GM21447 (cell line): ENCODE measurements around the gene GPATCH1.
"Not testable (repeated sequence)": the region's sequence is repeated elsewhere in the genome, so short reads cannot be mapped to it uniquely, and the experiment has no call there.

Experiments
- ATAC-seq: cut with Tn5 transposase; IDR thresholded peaks from one replicate; pipeline ENCODE4 v1.9.1; 2021; ENCODE audit not compliant: unreplicated experiment

Gene GPATCH1

DNA sequence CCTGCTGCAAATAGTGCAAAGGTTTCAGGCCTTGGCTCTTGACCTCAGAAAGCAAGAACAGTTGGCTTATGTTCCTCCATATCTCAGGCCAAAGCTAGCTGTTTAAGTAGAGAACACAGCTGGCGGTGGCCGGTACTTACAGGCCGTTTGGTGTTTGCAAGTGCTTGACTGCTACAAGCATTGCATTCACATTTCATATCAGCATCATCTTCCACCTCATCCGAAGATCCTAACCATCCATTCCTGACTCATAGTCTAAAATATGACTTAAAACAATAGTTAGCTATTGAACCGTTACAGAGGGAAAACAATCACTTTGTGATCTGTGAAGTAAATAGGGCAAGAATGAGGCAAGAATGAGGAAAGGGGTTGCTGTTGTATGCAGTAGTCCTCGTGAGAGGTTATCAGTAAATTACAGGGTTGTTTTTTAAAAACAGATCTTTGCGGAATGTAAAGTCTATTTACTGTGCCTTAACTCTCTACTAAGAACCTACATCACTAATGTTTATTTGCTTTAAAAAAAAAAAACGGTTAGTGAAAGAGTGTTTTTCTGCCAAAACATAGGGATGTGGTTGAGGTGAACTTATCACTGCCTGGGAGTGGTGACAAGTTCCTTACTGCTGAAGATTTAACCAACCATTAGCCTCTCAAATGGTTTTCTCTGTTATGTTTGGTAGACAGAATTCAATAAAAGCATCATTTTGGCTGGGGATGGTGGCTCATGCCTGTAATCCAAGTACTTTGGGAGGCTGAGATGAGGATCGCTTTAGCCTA, 29.3 kb downstream of the GPATCH1 start:
- ATAC-seq, result no peak

DNA sequence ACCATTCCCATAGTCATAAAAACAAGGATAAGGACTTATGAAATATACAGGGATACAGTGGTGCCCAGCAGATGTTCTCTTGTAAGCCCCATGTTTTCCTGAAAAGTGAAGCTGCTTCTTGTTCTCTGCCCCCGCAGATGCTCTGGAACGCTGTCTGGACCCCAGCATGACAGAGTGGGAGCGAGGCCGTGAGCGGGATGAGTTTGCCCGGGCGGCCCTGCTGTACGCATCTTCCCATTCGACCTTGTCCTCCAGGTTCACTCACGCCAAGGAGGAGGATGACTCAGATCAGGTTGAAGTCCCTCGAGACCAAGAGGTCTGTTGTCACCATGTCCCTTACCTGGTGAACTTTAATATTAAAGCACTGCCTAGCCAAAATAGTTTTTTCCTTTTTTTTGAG, 30.6 kb downstream of the GPATCH1 start:
- ATAC-seq, result no peak

- no peak for ATAC-seq
Measured at GRCh38 chr19:33114312-33114711, 33.3 kb downstream of the GPATCH1 start.

GRCh38 chr19:33117501-33117900, 36.5 kb downstream of the GPATCH1 start:
- ATAC-seq, result no peak

DNA sequence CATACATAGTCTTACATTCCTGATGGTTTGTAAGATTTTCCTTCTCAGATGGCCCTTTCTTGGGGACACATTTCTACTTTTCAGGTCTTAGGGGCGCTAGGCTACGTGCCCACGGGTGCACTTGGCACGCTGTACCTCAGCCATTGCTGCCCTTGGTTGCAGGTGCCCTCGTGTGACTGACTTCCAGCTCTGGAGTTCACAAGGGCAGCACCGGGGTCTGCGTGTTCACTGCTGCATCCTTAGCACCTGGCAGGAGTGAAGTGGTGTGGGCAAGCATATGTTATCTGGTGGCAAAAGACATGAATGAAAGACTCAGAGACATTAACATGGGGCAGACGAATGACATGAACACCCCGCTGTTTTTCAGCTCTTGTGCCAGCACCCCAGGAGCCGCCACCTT, 37.7 kb downstream of the GPATCH1 start:
- no peak for ATAC-seq

- ATAC-seq, result no peak
Measured at GRCh38 chr19:33124207-33125098, 43.5 kb downstream of the GPATCH1 start.

- peak; percentile 61 for ATAC-seq
Measured at GRCh38 chr19:33125929-33126388, 45.0 kb downstream of the GPATCH1 start.

DNA sequence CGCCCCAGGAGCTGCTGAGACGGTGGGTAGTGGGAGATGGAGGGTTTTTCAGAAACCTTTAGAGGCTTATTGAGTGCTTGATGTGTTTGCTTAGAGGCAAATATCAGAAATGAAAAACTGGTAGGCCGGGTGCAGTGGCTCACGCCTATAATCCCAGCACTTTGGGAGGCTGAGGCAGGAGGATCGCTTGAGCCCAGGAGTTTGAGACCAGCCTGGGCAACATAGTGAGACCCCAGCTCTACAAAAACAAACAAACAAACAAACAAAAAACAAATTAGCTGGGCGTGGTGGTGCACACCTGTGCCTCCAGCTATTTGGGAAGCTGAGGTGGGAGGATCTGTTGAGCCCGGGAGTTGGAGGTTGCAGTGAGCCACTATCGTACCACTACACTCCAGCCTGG, 45.7 kb downstream of the GPATCH1 start:
- ATAC-seq, result not testable (repeated sequence)

DNA sequence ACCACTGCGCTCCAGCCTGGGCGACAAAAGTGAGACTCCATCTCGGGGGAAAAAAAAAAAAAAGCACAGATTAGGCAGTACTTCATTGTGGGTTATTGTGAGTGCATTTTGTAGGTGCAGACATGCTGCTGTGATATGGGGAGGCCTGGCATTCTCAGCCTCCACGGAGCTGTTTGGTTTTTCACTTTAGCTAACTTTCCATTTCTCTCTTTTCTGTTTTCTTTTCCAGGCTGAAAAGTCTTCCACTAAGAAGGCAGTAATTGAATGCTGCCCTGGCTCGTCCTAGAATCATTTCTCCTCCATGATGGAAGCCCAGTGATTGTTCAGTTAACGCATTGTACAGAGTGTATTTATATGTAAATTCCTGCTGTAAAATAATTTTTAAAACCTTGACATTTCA, 48.9 kb downstream of the GPATCH1 start:
- ATAC-seq, result no peak

- ATAC-seq, result no peak
Measured at GRCh38 chr19:33130433-33130832, 49.5 kb downstream of the GPATCH1 start.

DNA sequence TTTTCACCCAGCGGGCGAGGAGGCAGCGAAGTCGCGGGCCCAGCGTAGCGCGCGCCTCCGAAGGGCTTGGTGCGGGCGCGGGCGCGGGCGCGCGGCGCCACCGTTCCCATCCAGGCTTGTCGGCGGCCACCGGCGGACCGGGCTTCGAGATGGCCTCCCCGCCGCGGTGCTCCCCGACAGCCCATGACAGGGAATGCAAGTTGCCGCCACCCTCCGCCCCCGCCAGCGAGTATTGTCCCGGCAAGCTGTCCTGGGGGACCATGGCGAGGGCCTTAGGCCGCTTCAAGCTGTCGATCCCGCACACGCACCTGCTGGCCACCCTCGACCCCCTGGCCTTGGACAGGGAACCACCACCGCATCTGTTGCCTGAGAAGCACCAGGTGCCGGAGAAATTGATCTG, 51.0 kb downstream of the GPATCH1 start, which contains the start of gene WDR88:
Gene WDR88 (plus strand): TSS at position 94 of the 400 bp plus-strand sequence. CDS start 56 bp downstream, at position 150.
- ATAC-seq, result no peak

DNA sequence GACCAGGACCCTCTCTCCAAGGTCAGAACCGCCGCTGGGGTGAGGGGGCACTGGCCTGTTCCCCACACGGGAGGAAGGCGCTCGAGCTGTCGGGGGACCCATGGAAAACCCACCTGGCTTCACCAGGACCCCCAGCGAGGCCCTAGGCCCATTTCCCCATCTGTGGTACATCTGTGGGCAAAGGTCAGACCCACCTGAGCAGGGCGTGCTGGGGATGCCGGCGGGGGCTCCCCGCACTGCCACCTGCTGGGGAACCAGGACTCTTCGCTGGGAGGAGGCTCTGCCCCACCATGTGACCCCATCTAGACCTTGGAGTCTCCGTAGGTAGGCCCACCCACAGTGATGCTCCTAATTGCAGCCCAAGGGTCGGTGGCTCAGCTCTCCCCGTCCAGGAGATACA, 51.4 kb downstream of the GPATCH1 start:
- no peak for ATAC-seq

DNA sequence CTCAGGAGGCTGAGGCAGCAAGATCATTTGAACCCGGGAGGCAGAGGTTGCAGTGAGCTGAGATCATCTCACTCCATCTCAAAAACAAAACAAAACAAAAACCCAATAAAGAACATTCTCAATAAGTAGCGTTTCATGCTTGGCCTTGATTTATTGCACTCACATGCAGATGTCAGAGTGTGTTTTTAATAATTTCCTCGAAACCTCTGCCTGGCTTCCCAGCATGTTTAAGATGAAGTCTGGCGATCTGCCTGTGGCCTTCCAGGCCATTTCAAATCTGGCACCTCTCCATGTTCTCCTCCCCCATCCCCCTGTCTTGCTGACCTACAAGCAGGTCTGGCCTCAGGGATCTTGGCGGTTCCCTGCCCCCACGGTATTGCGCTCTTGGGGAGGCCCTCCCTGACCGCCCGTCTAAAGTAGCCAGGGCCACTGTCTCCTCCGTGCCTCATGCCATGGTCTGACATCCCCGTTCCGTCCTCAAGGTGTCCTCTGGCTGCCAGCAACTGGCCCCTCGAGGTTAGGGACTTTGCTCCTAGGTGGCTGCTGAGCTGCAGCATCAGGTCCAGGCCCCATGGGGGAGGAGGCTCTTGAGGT, 52.6 kb downstream of the GPATCH1 start:
- no peak for ATAC-seq

GRCh38 chr19:33134571-33135041, 53.6 kb downstream of the GPATCH1 start:
- peak; percentile 55 for ATAC-seq

DNA sequence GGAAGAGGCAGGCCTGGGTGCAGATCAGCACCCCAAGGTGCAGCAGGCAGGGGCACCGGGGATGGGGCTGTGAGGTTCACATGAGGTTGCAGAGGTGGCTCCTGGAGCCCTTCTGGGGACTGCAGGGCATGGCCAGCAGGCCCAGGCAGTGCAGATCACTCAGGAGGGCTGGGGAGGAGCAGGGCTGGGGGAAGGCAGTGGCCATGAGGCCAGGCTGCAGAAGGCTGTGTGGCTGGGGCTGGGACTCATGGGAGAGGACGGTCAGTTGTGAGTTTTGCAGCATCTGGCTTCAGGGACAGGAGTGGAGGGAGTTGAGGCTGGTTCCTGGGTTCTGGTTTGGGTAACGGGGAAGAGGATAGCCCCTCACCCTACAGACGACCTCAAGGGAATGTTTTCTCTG, 58.2 kb downstream of the GPATCH1 start:
- ATAC-seq, result no peak

DNA sequence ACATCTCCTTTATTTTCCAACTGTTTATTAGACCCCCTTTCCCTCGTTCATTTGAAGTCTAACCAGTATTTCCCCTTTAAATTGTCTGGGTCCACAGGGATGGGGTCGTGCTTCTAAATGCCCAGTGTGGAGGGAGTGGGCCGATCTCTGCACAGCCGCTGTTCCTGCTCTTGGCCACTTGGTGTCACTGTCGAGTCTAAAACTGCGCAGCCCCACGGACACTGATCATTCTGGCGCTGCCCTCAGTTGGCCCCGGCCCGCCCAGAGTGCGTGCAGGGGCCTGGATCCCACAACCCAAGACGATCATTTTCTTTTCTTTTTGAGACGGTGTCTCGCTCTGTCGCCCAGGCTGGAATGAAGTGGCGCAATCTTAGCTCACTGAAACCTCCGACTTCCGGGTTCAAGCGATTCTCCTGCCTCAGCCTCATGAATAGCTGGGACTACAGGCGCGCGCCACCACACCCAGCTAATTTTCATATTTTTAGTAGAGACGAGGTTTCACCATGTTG, 63.0 kb downstream of the GPATCH1 start:
- ATAC-seq, result no peak

DNA sequence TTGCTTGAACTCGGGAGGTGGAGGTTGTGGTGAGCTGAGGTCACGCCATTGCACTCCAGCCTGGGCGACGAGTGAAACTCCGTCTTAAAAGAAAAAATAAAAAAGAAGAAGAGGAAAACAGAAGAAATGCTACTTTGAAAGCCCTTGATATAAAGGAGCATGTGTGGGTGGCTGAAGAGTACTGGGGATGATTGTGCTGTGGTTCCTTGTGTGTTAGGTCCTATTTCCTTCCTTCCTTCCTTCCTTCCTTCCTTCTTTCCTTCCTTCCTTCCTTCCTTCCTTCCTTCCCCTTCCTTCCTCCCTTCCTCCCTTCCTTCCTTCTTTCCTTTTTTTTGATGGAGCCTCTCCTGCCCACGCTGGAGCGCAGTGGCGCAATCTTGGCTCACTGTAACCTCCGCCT, 65.2 kb downstream of the GPATCH1 start:
- ATAC-seq, result no peak

DNA sequence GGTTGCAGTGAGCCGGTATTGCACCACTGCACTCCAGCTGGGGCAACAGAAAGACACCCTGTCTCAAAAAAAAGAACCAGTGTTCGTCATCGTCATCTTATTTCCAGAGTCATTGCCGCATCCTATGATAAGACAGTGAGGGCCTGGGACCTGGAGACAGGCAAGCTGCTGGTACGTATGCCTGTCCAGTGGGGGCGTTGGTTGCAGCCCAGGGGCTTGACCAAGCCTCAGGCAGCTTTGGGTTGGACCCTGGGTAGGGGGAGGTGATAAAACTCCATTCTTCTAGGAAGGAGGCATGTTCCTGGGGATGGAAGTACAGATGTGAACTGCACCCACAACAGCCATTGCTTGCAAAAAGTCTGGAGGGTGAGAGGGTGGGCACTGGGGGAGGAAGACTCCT, 66.6 kb downstream of the GPATCH1 start:
- no peak for ATAC-seq

DNA sequence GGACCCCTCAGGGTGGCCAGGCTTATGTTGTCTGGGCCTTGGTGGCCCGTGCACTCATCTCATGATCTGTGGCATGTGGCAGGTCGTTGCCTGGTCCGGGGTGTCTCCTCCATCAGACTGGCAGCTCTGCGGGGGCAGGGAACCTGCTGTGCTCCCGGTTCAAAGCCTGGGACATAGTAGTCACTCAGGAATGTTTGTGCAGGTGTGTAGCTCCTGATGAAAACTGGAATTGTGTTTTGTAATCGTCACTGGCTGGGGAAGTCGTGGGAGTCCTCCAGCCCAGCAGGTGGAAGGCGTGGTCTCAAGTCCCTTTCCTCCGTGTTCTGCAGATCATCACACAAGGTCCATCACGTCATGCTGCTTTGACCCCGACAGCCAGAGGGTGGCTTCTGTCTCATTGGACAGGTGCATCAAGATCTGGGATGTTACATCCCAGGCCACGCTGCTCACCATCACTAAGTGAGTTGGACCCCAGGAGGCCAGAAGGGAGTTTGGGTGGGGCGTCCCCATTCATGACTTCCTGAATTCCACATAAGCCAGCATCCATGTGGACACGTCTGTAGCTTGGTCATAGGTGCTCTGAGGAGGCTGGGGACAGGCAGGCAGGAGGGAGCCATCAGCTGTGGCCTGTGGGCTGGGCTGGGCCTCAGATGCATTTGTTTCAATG, 70.0 kb downstream of the GPATCH1 start:
- ATAC-seq, result no peak

DNA sequence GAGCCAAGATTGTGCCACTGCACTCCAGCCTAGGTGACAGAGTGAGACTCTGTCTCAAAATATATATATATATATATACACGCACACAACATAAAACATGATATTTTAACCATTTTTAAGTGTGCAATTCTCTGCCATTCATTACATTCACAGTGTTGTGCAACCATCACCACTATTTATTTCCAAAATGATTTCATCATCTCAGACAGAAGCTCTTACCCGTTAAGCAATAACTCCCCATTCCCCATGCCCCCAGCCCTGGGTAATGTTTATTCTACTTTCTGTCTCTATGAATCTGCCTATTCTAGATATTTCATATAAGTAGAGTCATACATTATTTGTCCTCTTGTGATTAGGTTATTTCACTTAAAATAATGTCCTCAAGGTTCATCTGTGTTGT, 71.2 kb downstream of the GPATCH1 start:
- ATAC-seq, result no peak

GRCh38 chr19:33152625-33153024, 71.6 kb downstream of the GPATCH1 start:
- not testable (repeated sequence) for ATAC-seq
